IMR-90 (cell line): Measurements from ENCODE around the gene SRMS. TPM values are rescaled to one million over a fixed set of nuclear protein-coding genes. Genes with fewer than 3 reads are reported as not detected.

Experiments
- ATAC-seq: fragments of 200-7000 bp; cut with Tn5 transposase; 2 replicates; pipeline ENCODE4 v1.9.1; 2020; ENCODE audit warnings: low read depth, mild to moderate bottlenecking, moderate library complexity
- BruUV-seq: library from RNA; stranded (reverse); fragments of 400-500 nt; replicated peaks from 2 replicates; lab custom pipeline; 2021; lab: Mats Ljungman, UMichigan
- CTCF ChIA-PET: fragments of 300-600 bp; formaldehyde crosslinking; extraction: SDS; loops from one replicate; lab custom pipeline; 2021; ENCODE audit warnings: antibody characterized with exemption; lab: Yijun Ruan, JAX
- POLR2A ChIA-PET: fragments of 300-600 bp; sonication (Branson Sonifier 250); formaldehyde crosslinking; loops from one replicate; lab custom pipeline; 2022; ENCODE audit warnings: antibody characterized with exemption; ENCODE audit not compliant: unreplicated experiment; lab: Charles Lee
- DNase-seq: peaks from one replicate; pipeline ENCODE4 v3.0.0; 2013
- H2AFZ ChIP-seq: replicated peaks from 2 replicates; pipeline ENCODE3; 2013; ENCODE audit warnings: low read length, mild to moderate bottlenecking; ENCODE audit not compliant: poor library complexity
- H2AK5ac ChIP-seq: 2 replicates; pipeline ENCODE4 v1.6.1; 2013; ENCODE audit warnings: low read depth, low read length, inconsistent platforms
- H2AK9ac ChIP-seq: replicated peaks from 2 replicates; pipeline ENCODE3; 2013; ENCODE audit warnings: mild to moderate bottlenecking, low read depth, low read length, moderate library complexity; ENCODE audit not compliant: poor library complexity
- H2BK120ac ChIP-seq: 2 replicates; pipeline ENCODE4 v1.6.1; 2013; ENCODE audit warnings: low read depth, low read length, inconsistent platforms
- H2BK15ac ChIP-seq: 3 replicates; pipeline ENCODE4 v1.6.1; 2013; ENCODE audit warnings: low read depth, low read length, inconsistent platforms
- H2BK20ac ChIP-seq: 2 replicates; pipeline ENCODE4 v1.6.1; 2013; ENCODE audit warnings: low read depth, mild to moderate bottlenecking, inconsistent platforms, low read length, moderate library complexity
- H2BK5ac ChIP-seq: 2 replicates; pipeline ENCODE4 v1.6.1; 2013; ENCODE audit warnings: mild to moderate bottlenecking, low read depth, low read length, inconsistent platforms; ENCODE audit not compliant: poor library complexity, severe bottlenecking
- H3K14ac ChIP-seq: replicated peaks from 2 replicates; pipeline ENCODE4 v1.6.1; 2013; ENCODE audit warnings: low read depth, low read length, inconsistent platforms
- H3K18ac ChIP-seq: 2 replicates; pipeline ENCODE4 v1.6.1; 2013; ENCODE audit warnings: low read depth, low read length, control low read depth
- H3K23ac ChIP-seq: 2 replicates; pipeline ENCODE4 v1.6.1; 2013; ENCODE audit warnings: low read depth, low read length, inconsistent platforms
- H3K27ac ChIP-seq: 2 replicates; pipeline ENCODE4 v1.5.1; 2013; ENCODE audit warnings: mild to moderate bottlenecking, control low read depth, low read length; ENCODE audit not compliant: insufficient read depth
- H3K27me3 ChIP-seq: 2 replicates; pipeline ENCODE4 v1.6.1; 2013; ENCODE audit warnings: low read length; ENCODE audit not compliant: control insufficient read depth, insufficient read depth
- H3K36me3 ChIP-seq: 2 replicates; pipeline ENCODE4 v1.6.1; 2013; ENCODE audit warnings: low read length, mixed read lengths; ENCODE audit not compliant: control insufficient read depth, insufficient read depth
- H3K4ac ChIP-seq: 2 replicates; pipeline ENCODE4 v1.6.1; 2013; ENCODE audit warnings: low read depth, low read length, inconsistent platforms
- H3K4me1 ChIP-seq: 2 replicates; pipeline ENCODE4 v1.6.1; 2013; ENCODE audit warnings: low read length, mixed read lengths; ENCODE audit not compliant: control insufficient read depth, insufficient read depth
- H3K4me2 ChIP-seq: 2 replicates; pipeline ENCODE4 v1.6.1; 2013; ENCODE audit warnings: low read depth, mild to moderate bottlenecking, control low read depth, low read length, moderate library complexity
- H3K4me3 ChIP-seq: 2 replicates; pipeline ENCODE4 v1.5.1; 2013; ENCODE audit warnings: low read depth, mild to moderate bottlenecking, control low read depth, low read length, moderate library complexity; ENCODE audit not compliant: insufficient read depth
- H3K56ac ChIP-seq: 2 replicates; pipeline ENCODE4 v1.6.1; 2013; ENCODE audit warnings: low read length, inconsistent platforms; ENCODE audit not compliant: insufficient read depth; ENCODE audit errors: extremely low read depth
- H3K79me1 ChIP-seq, 2 experiments: 2 replicates each; pipeline ENCODE4 v1.6.1; 2013; ENCODE audit warnings: low read length in 2 of 2, inconsistent platforms in 1 of 2, low read depth in 1 of 2
- H3K9ac ChIP-seq: 2 replicates; pipeline ENCODE4 v1.6.1; 2013; ENCODE audit warnings: low read depth, low read length, control low read depth
- H3K9me1 ChIP-seq: 2 replicates; pipeline ENCODE4 v1.6.1; 2013; ENCODE audit warnings: low read length, inconsistent platforms; ENCODE audit not compliant: insufficient read depth
- H3K9me3 ChIP-seq: 2 replicates; pipeline ENCODE4 v1.6.1; 2013; ENCODE audit warnings: low read length; ENCODE audit not compliant: control insufficient read depth, insufficient read depth
- H4K20me1 ChIP-seq: 2 replicates; pipeline ENCODE4 v1.6.1; 2013; ENCODE audit warnings: low read length, inconsistent platforms; ENCODE audit not compliant: insufficient read depth
- H4K5ac ChIP-seq: 2 replicates; pipeline ENCODE4 v1.6.1; 2013; ENCODE audit warnings: mild to moderate bottlenecking, low read depth, low read length, control low read depth
- H4K8ac ChIP-seq, 2 experiments: 2 replicates each; pipeline ENCODE4 v1.6.1; 2013; ENCODE audit warnings: low read depth in 2 of 2, low read length in 2 of 2, control low read depth in 1 of 2, inconsistent platforms in 1 of 2
- H4K91ac ChIP-seq: 2 replicates; pipeline ENCODE4 v1.6.1; 2013; ENCODE audit warnings: low read depth, low read length, inconsistent platforms; ENCODE audit not compliant: insufficient read depth
- CEBPB ChIP-seq: IDR thresholded peaks from 2 replicates; pipeline ENCODE4 v1.6.1; 2012; ENCODE audit warnings: low read depth, low read length, improper control_type of control experiment
- FOS ChIP-seq: fragments of 150-350 bp; IDR thresholded peaks from 2 replicates; pipeline ENCODE4 v1.6.1; 2016; ENCODE audit warnings: low read depth, low read length
- MAZ ChIP-seq: IDR thresholded peaks from 2 replicates; pipeline ENCODE4 v1.6.1; 2012; ENCODE audit warnings: low read depth, mild to moderate bottlenecking, low read length, improper control_type of control experiment, moderate library complexity, borderline replicate concordance
- RAD21 ChIP-seq: IDR thresholded peaks from 2 replicates; pipeline ENCODE4 v1.6.1; 2012; ENCODE audit warnings: low read length, improper control_type of control experiment
- RCOR1 ChIP-seq: IDR thresholded peaks from 2 replicates; pipeline ENCODE4 v1.6.1; 2012; ENCODE audit warnings: mild to moderate bottlenecking, low read length, improper control_type of control experiment; ENCODE audit not compliant: insufficient replicate concordance
- RFX5 ChIP-seq: IDR thresholded peaks from 2 replicates; pipeline ENCODE4 v1.8.0; 2012; ENCODE audit warnings: low read depth, mild to moderate bottlenecking, low read length, moderate library complexity
- SMC3 ChIP-seq: fragments of 150-350 bp; IDR thresholded peaks from 2 replicates; pipeline ENCODE4 v1.6.1; 2016; ENCODE audit warnings: low read depth, mild to moderate bottlenecking, antibody characterized with exemption, low read length, moderate library complexity
- WGBS, 2 experiments: methylation state at CpG; one replicate each; pipeline versions ENCODE4 v1.1.5 to v1.1.7; 2013; ENCODE audit warnings: missing lambda C conversion rate in 2 of 2; ENCODE audit not compliant: insufficient read length in 1 of 2; ENCODE audit errors: extremely low coverage in 2 of 2; 5-methylcytosine and 5-hydroxymethylcytosine counted together
- dilution Hi-C: fragments of 300-500 bp; cut with HindIII; formaldehyde crosslinking; loops from one replicate; pipeline ENCODE4 v1.14.3; 2018; ENCODE audit warnings: low sequenced_read_pairs; ENCODE audit not compliant: unreplicated experiment
- in situ Hi-C: fragments of 300-500 bp; cut with MboI; formaldehyde crosslinking; loops from 3 replicates; pipeline ENCODE4 v1.14.3; 2019; ENCODE audit warnings: low sequenced_read_pairs, inconsistent platforms, mixed read lengths
- intact Hi-C: fragments of 100-400 bp; cut with micrococcal nuclease; formaldehyde crosslinking; loops from 2 replicates; pipeline ENCODE4 v1.10.0; 2022
- polyA plus RNA-seq, 3 experiments: library from polyadenylated mRNA; depleted of rRNA; stranded (reverse); fragments of >200 nt; gene quantifications; 2 replicates each; pipeline ENCODE4 v1.2.3, GENCODE V29; 2012; ENCODE audit warnings: low replicate concordance in 1 of 3
- total RNA-seq: library from RNA; depleted of rRNA; stranded (reverse); fragments of >200 nt; gene quantifications from 2 replicates; pipeline ENCODE4 v1.2.3, GENCODE V29; 2012
- TF ChIP-seq, protein P1 (sequence below): fragments of 150-350 bp; IDR thresholded peaks from 2 replicates; pipeline ENCODE4 v1.6.1; 2016; ENCODE audit warnings: low read depth, mild to moderate bottlenecking, low read length, moderate library complexity, borderline replicate concordance
- TF ChIP-seq, protein P2 (sequence below): conservative IDR thresholded peaks from 2 replicates; pipeline ENCODE4 v1.5.1; 2012; ENCODE audit warnings: mild to moderate bottlenecking, low read depth, low read length, improper control_type of control experiment

Gene SRMS
- total and polyA plus RNA-seq, 2 of the 4 experiments (the other 2 are of a cell fraction), result not detected

DNA sequence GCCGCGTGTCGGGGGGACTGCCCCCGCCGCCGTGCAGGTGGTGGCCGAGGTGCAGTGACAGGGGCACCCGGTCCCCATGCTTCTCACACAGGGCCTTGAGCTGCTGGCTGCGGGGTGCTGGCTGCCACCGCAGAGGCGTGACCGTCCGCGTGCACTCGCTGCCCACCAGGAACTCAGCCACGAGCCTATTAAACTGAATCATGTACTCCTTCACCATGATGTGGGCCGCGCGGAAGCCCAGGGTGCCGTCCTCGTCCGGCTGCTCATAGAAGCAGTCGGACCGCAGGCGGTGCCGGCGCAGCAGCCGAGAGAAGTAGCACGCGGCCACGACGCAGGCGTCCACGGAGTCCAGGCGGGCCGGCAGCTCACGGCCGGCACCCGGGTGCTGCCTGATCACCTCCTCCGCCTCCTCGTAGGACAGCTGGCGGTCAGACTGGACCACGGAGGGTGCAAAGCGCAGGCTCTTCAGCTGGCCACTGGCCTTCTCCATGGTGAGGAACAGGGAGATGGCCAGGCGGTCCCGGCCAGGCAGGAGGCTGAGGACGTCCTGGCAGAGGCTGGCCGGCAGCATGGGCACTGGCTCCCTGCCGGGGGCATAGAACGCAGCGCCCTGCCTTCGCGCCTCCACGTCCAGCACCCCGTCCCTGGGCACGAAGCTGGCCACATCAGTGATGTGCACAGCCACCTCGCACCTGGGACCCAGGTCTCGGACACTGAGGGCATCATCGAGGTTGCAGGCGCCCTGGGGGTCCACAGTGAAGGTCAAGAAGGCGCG, 16.7 kb upstream of the SRMS start:
- Histone ChIP-seq H3K23ac (no peak overlapping the region), H3K4me3 (no peak overlapping the region), H4K91ac (no peak overlapping the region), H3K56ac (no peak overlapping the region), H4K8ac (no peak overlapping the region), H3K9ac (no peak overlapping the region), H2BK20ac (no peak overlapping the region), H3K27ac (no peak overlapping the region), H2BK120ac (no peak overlapping the region), H4K5ac (no peak overlapping the region), H2AFZ (no peak overlapping the region), H2AK5ac (no peak overlapping the region), H3K36me3 (peaks cover 65% of the 10 kb centered on the region), H3K14ac (no peak overlapping the region), H3K9me1 (no peaks in the 10 kb centered on the region), H2BK15ac (no peak overlapping the region), H3K27me3 (no peaks in the 10 kb centered on the region), H3K4ac (no peak overlapping the region), H2AK9ac (no peak overlapping the region), H3K18ac (no peak overlapping the region), H3K9me3 (no peaks in the 10 kb centered on the region), H2BK5ac (no peak overlapping the region), H3K79me1 (no peaks in the 10 kb centered on the region), H4K20me1 (no peaks in the 10 kb centered on the region), H3K4me1 (no peaks in the 10 kb centered on the region), H3K4me2 (no peak overlapping the region)
- no TSS peak for BruUV-seq
- no peak for TF ChIP-seq CEBPB
- TF ChIP-seq MAZ, result no peak
- TF ChIP-seq RCOR1, result no peak
- TF ChIP-seq RAD21, result no peak
- no peak for TF ChIP-seq RFX5
- no peak for TF ChIP-seq SMC3
- no peak for TF ChIP-seq FOS
- TF ChIP-seq, protein P1, sequence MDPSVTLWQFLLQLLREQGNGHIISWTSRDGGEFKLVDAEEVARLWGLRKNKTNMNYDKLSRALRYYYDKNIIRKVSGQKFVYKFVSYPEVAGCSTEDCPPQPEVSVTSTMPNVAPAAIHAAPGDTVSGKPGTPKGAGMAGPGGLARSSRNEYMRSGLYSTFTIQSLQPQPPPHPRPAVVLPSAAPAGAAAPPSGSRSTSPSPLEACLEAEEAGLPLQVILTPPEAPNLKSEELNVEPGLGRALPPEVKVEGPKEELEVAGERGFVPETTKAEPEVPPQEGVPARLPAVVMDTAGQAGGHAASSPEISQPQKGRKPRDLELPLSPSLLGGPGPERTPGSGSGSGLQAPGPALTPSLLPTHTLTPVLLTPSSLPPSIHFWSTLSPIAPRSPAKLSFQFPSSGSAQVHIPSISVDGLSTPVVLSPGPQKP, result no peak
- TF ChIP-seq, protein P2, sequence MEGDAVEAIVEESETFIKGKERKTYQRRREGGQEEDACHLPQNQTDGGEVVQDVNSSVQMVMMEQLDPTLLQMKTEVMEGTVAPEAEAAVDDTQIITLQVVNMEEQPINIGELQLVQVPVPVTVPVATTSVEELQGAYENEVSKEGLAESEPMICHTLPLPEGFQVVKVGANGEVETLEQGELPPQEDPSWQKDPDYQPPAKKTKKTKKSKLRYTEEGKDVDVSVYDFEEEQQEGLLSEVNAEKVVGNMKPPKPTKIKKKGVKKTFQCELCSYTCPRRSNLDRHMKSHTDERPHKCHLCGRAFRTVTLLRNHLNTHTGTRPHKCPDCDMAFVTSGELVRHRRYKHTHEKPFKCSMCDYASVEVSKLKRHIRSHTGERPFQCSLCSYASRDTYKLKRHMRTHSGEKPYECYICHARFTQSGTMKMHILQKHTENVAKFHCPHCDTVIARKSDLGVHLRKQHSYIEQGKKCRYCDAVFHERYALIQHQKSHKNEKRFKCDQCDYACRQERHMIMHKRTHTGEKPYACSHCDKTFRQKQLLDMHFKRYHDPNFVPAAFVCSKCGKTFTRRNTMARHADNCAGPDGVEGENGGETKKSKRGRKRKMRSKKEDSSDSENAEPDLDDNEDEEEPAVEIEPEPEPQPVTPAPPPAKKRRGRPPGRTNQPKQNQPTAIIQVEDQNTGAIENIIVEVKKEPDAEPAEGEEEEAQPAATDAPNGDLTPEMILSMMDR, result no peak
- intact Hi-C loops (no loop called here), in situ Hi-C loops (no loop called here), dilution Hi-C loops (no loop called here)
- ChIA-PET CTCF (no interaction called here), POLR2A (interaction anchor here (0.6 kb wide), 1 partner anchor 133 kb away, joined by 4 read pairs; no protein-coding TSS in a partner anchor)
- WGBS, 2 experiments, result 95% methylated on average over 48 of the region's 62 CpGs; no CpG with 5 or more reads in 1 of the 2 experiments
- ATAC-seq, result no peak
- DNase-seq, result no peak
